Kidney epithelial cell (primary cell): ENCODE results near the gene PNPLA6. TPM values are rescaled to one million over a fixed set of nuclear protein-coding genes. Genes with fewer than 3 reads are reported as not detected.

Experiments used
- DNase-seq: peaks from one replicate; pipeline ENCODE4 v3.0.0-alpha.2; 2010; ENCODE audit warnings: low read depth
- H3K27me3 ChIP-seq: 2 replicates; pipeline ENCODE4 v1.6.0; 2011; ENCODE audit warnings: low read length; ENCODE audit not compliant: control insufficient read depth, insufficient read depth
- H3K36me3 ChIP-seq: 2 replicates; pipeline ENCODE4 v1.5.1; 2011; ENCODE audit warnings: low read length; ENCODE audit not compliant: control insufficient read depth, insufficient read depth
- H3K4me3 ChIP-seq: 2 replicates; pipeline ENCODE4 v1.5.1; 2011; ENCODE audit warnings: low read depth, mild to moderate bottlenecking, control low read depth, low read length
- total RNA-seq: library from RNA; depleted of rRNA; stranded (reverse); fragments of >200 nt; gene quantifications from 2 replicates; pipeline ENCODE4 v1.2.3, GENCODE V29; 2015
- TF ChIP-seq, protein P1 (sequence below): IDR thresholded peaks from 2 replicates; pipeline ENCODE4 v1.5.1; 2011; ENCODE audit warnings: mild to moderate bottlenecking, moderate library complexity, low read length, control low read depth, inconsistent platforms; ENCODE audit not compliant: insufficient read depth, poor library complexity, severe bottlenecking

The PNPLA6 gene
- total RNA-seq, 1 donor from 2014 or later: 134 TPM

DNA sequence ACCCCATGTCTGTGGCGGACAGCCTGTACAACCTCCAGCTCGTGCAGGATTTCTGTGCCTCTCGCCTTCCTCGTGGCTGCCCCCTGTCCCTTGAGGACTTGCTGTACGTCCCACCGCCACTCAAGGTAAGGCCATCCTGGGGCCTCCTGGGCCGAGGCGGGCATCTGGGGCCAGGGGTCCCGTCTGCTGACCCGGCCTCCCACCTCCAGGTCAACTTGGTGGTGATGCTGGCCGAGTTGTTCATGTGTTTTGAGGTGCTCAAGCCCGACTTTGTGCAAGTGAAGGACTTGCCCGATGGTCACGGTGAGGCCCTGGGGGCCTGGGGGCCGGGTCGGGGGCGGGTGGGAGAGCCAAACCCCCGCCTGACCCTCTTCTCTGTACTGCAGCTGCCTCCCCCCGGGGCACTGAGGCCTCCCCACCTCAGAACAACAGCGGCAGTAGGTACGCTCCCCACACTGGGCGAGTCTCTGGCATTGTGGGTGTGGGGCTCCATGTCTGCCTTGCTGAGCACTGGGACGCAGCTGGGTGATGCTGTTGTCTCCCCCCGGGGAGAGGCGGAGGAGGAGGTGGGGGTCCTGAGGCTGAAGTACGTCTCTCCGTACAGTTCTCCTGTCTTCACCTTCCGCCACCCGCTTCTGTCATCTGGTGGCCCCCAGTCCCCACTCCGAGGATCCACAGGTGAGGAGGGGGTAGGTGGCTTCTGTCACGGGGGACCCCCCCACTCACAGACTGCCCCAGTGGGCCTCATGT lies 75.1 kb downstream of the PNPLA6 start:
- TF ChIP-seq, protein P1, sequence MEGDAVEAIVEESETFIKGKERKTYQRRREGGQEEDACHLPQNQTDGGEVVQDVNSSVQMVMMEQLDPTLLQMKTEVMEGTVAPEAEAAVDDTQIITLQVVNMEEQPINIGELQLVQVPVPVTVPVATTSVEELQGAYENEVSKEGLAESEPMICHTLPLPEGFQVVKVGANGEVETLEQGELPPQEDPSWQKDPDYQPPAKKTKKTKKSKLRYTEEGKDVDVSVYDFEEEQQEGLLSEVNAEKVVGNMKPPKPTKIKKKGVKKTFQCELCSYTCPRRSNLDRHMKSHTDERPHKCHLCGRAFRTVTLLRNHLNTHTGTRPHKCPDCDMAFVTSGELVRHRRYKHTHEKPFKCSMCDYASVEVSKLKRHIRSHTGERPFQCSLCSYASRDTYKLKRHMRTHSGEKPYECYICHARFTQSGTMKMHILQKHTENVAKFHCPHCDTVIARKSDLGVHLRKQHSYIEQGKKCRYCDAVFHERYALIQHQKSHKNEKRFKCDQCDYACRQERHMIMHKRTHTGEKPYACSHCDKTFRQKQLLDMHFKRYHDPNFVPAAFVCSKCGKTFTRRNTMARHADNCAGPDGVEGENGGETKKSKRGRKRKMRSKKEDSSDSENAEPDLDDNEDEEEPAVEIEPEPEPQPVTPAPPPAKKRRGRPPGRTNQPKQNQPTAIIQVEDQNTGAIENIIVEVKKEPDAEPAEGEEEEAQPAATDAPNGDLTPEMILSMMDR: no peak
- no peak for DNase-seq
- Histone ChIP-seq H3K36me3 (no peaks in the 10 kb centered on the region), H3K27me3 (no peaks in the 10 kb centered on the region), H3K4me3 (no peak overlapping the region)

Other genes with a start within 250 kb of the PNPLA6 start
- 15.5 and 23.1 TPM in 2 replicates for gene INSR, start 241.3 kb upstream of the PNPLA6 start, total RNA-seq
- gene ARHGEF18, start 186.8 kb upstream of the PNPLA6 start, total RNA-seq: 123 and 139 TPM in 2 replicates
- gene PEX11G, start 46.7 kb upstream of the PNPLA6 start, total RNA-seq: 5.5 and 8.9 TPM in 2 replicates
- gene ZNF358, start 19.6 kb upstream of the PNPLA6 start, total RNA-seq: 67.4 and 76.1 TPM in 2 replicates
- gene MCOLN1, start 13.1 kb upstream of the PNPLA6 start, total RNA-seq: 13.7 and 15.3 TPM in 2 replicates
- 12.6 and 17.2 TPM in 2 replicates for gene CAMSAP3, start 60.1 kb downstream of the PNPLA6 start, total RNA-seq
- 48.1 and 53.5 TPM in 2 replicates for gene XAB2, start 93.8 kb downstream of the PNPLA6 start, total RNA-seq
- gene PET100, start 94.1 kb downstream of the PNPLA6 start, total RNA-seq: 9.9 and 30.2 TPM in 2 replicates
- 0.75 TPM in 1 of 2 replicates, not detected in the other for gene PCP2, start 98.0 kb downstream of the PNPLA6 start, total RNA-seq
- gene STXBP2, start 101.4 kb downstream of the PNPLA6 start, total RNA-seq: 65.7 and 73.9 TPM in 2 replicates
- 1.7 TPM in 1 of 2 replicates, not detected in the other for gene RETN, start 133.3 kb downstream of the PNPLA6 start, total RNA-seq
- not detected in 2 replicates for gene MCEMP1, start 141.4 kb downstream of the PNPLA6 start, total RNA-seq
- gene TRAPPC5, start 145.1 kb downstream of the PNPLA6 start, total RNA-seq: 117 and 148 TPM in 2 replicates
- not detected in 2 replicates for gene FCER2, start 166.4 kb downstream of the PNPLA6 start, total RNA-seq
- gene CLEC4G, start 196.4 kb downstream of the PNPLA6 start, total RNA-seq: not detected in 2 replicates
- 0.04 and 0.07 TPM in 2 replicates for gene CD209, start 211.8 kb downstream of the PNPLA6 start, total RNA-seq
- 0.27 TPM in 1 of 2 replicates, not detected in the other for gene CLEC4M, start 227.5 kb downstream of the PNPLA6 start, total RNA-seq